Keratinocyte (primary cell): ENCODE data around the gene PTGDR2.

ENCODE experiments used
- CTCF ChIP-seq, 3 experiments: IDR thresholded peaks in 1 of 3; conservative IDR thresholded peaks in 1 of 3; optimal IDR thresholded peaks in 1 of 3; 2 replicates in 2 of 3; 3 replicates in 1 of 3; pipeline versions ENCODE3 to v1.5.1; 2011; ENCODE audit warnings: low read length in 3 of 3, mild to moderate bottlenecking in 3 of 3, moderate library complexity in 2 of 3, control low read depth in 1 of 3, inconsistent platforms in 1 of 3; ENCODE audit not compliant: insufficient read depth in 2 of 3; ENCODE audit errors: extremely low read depth in 1 of 3
- EZH2 ChIP-seq: IDR thresholded peaks from one replicate; pipeline ENCODE4 v1.6.1; 2012; ENCODE audit warnings: inconsistent platforms, mild to moderate bottlenecking, low read length, moderate library complexity

GRCh38 chr11:60895687-60896086 is 39.9 kb upstream of the PTGDR2 start:
- TF ChIP-seq CTCF (optimal IDR thresholded peaks at IDR 0.05 in 1 of 3, IDR thresholded peaks at IDR 0.05 in 1 of 3, conservative IDR thresholded peaks at IDR 0.05 in 1 of 3; ENCODE audit: extremely low read depth in 1 of 3, insufficient read depth in 2 of 3, low read length in 3 of 3) (no peak), EZH2 (no peak)
